ENCODE data around the gene METRNL.

The METRNL gene

GRCh38 chr17:83142619-83143018, 63.2 kb downstream of the METRNL start:
- Histone ChIP-seq H3K9me3 (ENCODE audit: control insufficient read depth, low read length) (no peaks in the 10 kb centered on the region), H3K4me2 (ENCODE audit: low read length) (no peak overlapping the region), H3K9ac (no peak overlapping the region), H2AFZ (no peak overlapping the region), H3K27me3 (ENCODE audit: control insufficient read depth, insufficient read depth, low read length) (no peaks in the 10 kb centered on the region), H3K4me1 (no peaks in the 10 kb centered on the region), H3K27ac (no peak overlapping the region), H3K4me3 (ENCODE audit: low read depth, low read length) (no peak overlapping the region), H3K36me3 (ENCODE audit: control insufficient read depth, insufficient read depth, low read length) (no peaks in the 10 kb centered on the region), H3K79me2 (no peaks in the 10 kb centered on the region)
- TF ChIP-seq, protein P1, sequence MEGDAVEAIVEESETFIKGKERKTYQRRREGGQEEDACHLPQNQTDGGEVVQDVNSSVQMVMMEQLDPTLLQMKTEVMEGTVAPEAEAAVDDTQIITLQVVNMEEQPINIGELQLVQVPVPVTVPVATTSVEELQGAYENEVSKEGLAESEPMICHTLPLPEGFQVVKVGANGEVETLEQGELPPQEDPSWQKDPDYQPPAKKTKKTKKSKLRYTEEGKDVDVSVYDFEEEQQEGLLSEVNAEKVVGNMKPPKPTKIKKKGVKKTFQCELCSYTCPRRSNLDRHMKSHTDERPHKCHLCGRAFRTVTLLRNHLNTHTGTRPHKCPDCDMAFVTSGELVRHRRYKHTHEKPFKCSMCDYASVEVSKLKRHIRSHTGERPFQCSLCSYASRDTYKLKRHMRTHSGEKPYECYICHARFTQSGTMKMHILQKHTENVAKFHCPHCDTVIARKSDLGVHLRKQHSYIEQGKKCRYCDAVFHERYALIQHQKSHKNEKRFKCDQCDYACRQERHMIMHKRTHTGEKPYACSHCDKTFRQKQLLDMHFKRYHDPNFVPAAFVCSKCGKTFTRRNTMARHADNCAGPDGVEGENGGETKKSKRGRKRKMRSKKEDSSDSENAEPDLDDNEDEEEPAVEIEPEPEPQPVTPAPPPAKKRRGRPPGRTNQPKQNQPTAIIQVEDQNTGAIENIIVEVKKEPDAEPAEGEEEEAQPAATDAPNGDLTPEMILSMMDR (IDR thresholded peaks at IDR 0.05) = no peak

GRCh38 chr17:83143817-83144231, 64.4 kb downstream of the METRNL start:
- H2AFZ ChIP-seq = no peak overlapping the region
- no peaks in the 10 kb centered on the region for H3K36me3 ChIP-seq (ENCODE audit: control insufficient read depth, insufficient read depth, low read length)
- H3K27ac ChIP-seq = no peak overlapping the region
- no peaks in the 10 kb centered on the region for H3K79me2 ChIP-seq
- no peak overlapping the region for H3K4me2 ChIP-seq (ENCODE audit: low read length)
- H3K9me3 ChIP-seq (ENCODE audit: control insufficient read depth, low read length) = no peaks in the 10 kb centered on the region
- no peaks in the 10 kb centered on the region for H3K27me3 ChIP-seq (ENCODE audit: control insufficient read depth, insufficient read depth, low read length)
- TF ChIP-seq, protein P1 (IDR thresholded peaks at IDR 0.05) = no peak
- no peak overlapping the region for H3K4me3 ChIP-seq (ENCODE audit: low read depth, low read length)
- no peak overlapping the region for H3K9ac ChIP-seq
- H3K4me1 ChIP-seq = no peaks in the 10 kb centered on the region
